Epithelial cell of proximal tubule (primary cell): Measurements from ENCODE around the gene STX1A. TPM values are rescaled to one million over a fixed set of nuclear protein-coding genes. Genes with fewer than 3 reads are reported as not detected.
"Not testable (repeated sequence)": the region's sequence is repeated elsewhere in the genome, so short reads cannot be mapped to it uniquely, and the experiment has no call there.

Experiments used
- DNase-seq: peaks from one replicate; pipeline ENCODE4 v3.0.0-alpha.2; 2011; ENCODE audit warnings: low read depth
- H3K4me3 ChIP-seq: 2 replicates; pipeline ENCODE4 v1.5.1; 2011; ENCODE audit warnings: low read depth, mild to moderate bottlenecking, low read length
- total RNA-seq: library from RNA; depleted of rRNA; stranded (reverse); fragments of >200 nt; gene quantifications from 2 replicates; pipeline ENCODE4 v1.2.3, GENCODE V29; 2015
- TF ChIP-seq, protein P1 (sequence below): conservative IDR thresholded peaks from 2 replicates; pipeline ENCODE4 v1.5.1; 2012; ENCODE audit warnings: low read depth, mild to moderate bottlenecking, low read length

The STX1A gene
- total RNA-seq, 1 donor from 2014 or later = 22.4 TPM

DNA sequence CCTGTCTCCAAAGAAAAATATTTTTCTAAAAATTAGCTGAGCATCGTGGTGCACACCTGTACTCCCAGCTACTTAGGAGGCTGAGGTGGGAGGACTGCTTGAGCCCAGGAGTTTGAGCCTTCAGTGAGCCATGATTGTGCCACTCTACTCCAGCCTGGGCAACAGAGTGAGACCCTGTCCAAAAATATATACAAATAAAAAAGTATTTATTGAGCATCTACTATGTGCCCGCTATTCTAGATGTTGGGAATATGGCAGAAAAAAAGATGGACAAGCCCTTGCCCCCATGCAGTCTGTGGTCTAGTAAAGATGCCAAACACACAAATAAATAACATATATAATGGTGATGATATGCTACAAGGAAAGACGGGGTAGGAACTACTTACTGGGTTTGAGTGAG lies 4.3 kb upstream of the STX1A start:
- no peak for DNase-seq
- H3K4me3 ChIP-seq = no peak overlapping the region
- TF ChIP-seq, protein P1, sequence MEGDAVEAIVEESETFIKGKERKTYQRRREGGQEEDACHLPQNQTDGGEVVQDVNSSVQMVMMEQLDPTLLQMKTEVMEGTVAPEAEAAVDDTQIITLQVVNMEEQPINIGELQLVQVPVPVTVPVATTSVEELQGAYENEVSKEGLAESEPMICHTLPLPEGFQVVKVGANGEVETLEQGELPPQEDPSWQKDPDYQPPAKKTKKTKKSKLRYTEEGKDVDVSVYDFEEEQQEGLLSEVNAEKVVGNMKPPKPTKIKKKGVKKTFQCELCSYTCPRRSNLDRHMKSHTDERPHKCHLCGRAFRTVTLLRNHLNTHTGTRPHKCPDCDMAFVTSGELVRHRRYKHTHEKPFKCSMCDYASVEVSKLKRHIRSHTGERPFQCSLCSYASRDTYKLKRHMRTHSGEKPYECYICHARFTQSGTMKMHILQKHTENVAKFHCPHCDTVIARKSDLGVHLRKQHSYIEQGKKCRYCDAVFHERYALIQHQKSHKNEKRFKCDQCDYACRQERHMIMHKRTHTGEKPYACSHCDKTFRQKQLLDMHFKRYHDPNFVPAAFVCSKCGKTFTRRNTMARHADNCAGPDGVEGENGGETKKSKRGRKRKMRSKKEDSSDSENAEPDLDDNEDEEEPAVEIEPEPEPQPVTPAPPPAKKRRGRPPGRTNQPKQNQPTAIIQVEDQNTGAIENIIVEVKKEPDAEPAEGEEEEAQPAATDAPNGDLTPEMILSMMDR = no peak

DNA sequence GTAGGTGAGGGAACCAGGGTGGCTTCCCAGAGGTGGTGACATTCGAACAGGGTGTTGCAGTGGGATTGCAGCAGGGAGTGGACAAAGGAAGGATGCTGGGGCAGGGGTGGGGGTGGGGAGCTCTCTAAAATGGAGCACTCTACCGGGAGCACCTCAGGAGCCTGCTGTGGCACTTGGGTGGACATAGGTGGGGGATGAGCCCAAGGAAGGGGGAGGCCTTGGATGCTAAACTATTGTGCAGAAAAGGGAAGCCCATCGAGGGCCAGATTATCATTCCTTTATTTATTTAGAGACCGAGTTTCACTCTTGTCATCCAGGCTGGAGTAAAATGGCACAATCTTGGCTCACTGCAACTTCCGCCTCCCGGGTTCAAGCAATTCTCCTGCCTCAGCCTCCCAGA lies 3.3 kb upstream of the STX1A start:
- DNase-seq = no peak
- H3K4me3 ChIP-seq = no peak overlapping the region
- TF ChIP-seq, protein P1 = no peak

DNA sequence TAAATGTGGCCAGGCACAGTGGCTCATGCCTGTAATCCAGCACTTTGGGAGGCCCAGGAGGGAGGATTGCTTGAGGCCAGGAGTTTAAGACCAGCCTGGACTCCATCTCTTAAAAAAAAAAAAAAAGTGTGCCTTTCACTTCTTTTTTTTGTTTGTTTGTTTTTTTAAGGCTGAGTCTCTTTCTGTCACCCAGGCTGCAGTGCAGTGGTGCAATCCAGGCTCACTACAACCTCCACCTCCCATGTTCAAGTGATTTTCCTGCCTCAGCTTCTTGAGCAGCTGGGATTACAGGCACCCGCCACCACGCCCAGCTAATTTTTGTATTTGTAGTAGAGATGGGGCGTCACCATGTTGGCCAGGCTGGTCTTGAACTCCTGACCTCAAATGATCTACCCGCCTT lies 2.7 kb upstream of the STX1A start:
- H3K4me3 ChIP-seq, DNase-seq: not testable (repeated sequence)

DNA sequence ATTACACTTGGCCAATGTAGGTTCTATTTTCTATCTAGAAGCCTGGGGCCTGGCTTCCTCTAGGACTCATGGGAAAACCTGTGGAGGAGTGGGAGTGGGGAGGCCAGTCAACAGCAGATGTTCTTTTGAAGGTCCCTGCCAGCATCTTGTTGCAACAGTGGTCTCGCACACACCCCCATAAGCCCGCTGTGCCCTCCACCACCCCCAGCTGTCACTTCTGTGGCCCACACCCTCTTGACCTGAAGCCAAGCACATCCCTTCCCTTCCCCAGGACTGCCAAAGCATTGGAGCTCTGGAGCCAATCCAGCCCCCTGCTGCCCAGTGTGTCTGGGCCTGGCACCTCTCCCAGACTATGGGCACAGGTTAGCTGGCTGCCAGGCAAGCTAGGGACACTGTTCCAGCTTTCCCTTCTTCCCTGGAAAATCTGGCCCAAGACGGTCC lies 1.9 kb upstream of the STX1A start:
- DNase-seq = no peak
- TF ChIP-seq, protein P1 = peak; percentile 23
- no peak overlapping the region for H3K4me3 ChIP-seq

DNA sequence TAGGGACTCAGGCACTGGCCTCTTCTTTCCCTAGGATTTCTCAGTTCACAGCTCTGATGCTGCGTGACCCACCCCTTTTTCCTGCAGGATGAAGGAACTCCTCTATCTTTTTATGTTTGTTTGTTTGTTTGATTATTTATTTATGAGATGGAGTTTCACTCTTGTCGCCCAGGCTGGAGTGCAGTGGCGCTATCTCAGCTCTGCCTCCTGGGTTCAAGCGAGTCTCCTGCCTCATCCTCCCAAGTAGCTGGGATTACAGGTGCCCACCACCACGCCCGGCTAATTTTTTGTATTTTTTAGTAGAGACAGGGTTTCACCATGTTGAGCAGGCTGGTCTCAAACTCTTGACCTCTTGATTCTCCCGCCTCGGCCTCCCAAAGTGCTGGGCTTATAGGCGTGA lies 974 bp upstream of the STX1A start:
- not testable (repeated sequence) for H3K4me3 ChIP-seq, DNase-seq

DNA sequence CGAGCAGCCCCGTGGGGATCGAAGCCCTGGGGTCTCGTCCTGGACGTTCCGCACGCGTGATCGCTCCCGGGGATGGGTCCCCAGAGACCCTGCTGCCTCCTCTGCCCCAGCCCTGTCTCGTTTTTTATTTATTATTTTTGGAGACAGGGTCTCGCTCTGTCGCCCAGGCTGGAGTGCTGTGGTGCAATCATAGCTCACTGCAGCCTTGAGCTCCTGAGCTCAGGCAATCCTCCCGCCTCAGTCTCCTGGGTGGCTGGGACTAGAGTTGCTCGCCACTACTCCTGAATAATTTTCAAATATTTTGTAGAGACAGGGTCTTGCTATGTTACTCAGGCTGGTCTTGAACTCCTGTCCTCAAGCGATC lies 319 bp upstream of the STX1A start:
- H3K4me3 ChIP-seq = peak overlapping the region; percentile 49
- TF ChIP-seq, protein P1 = no peak
- no peak for DNase-seq

DNA sequence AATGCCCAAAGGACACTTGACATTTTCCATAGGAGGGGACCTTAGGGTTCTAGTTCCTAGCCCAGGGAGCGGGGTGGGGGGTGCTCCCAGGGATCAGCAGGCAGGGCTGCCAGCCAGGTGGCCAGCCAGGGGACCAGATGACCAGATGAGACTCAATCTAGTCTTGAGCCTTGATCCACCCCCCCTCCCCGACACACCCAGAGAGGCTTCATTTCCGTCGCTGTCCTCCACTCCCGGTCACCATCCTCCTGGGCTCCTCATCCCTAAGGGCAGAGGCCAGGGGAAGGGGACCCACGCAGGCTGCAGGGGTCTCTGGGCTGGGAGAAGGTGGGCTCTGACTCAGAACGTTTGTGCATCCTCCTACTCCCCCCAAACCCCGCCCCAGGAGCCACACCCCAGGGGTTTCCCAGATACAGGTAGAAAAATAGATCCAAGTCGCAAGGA lies 1.0 kb downstream of the STX1A start:
- DNase-seq = no peak
- H3K4me3 ChIP-seq = peak overlapping the region; percentile 72

DNA sequence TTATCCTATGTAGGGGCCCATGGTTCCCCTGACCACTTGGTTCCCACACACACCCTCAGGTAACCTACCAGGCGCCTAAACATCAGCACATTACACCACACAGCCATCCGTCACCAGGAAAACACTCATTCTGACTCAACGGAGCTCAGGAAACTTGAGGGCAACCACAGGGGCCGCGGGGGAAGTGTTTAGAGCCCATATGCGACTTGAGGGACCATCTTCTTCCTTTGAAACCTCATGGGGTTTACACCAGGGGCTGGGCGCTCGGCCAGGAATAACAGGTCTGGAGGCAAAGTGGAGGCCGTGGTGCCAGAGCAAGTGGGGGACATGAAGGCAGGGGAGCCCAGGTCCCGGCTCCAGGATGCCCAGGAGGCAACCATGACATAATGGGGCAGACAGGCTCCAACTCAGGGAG lies 1.5 kb downstream of the STX1A start:
- TF ChIP-seq, protein P1 = no peak
- H3K4me3 ChIP-seq = peak overlapping the region; percentile 72
- no peak for DNase-seq

More for the DNA sequence above, 1.0 kb downstream of the STX1A start:
- TF ChIP-seq, protein P1 = no peak
